ENCODE results near the gene DHX9. TPM values are rescaled to one million over a fixed set of nuclear protein-coding genes. Genes with fewer than 3 reads are reported as not detected.

DHX9 gene
- total and polyA plus RNA-seq, 2 of the 13 experiments (the other 11 are each of a cell fraction or from before 2014, with no cell fraction given) = 84.8 to 211 TPM

DNA sequence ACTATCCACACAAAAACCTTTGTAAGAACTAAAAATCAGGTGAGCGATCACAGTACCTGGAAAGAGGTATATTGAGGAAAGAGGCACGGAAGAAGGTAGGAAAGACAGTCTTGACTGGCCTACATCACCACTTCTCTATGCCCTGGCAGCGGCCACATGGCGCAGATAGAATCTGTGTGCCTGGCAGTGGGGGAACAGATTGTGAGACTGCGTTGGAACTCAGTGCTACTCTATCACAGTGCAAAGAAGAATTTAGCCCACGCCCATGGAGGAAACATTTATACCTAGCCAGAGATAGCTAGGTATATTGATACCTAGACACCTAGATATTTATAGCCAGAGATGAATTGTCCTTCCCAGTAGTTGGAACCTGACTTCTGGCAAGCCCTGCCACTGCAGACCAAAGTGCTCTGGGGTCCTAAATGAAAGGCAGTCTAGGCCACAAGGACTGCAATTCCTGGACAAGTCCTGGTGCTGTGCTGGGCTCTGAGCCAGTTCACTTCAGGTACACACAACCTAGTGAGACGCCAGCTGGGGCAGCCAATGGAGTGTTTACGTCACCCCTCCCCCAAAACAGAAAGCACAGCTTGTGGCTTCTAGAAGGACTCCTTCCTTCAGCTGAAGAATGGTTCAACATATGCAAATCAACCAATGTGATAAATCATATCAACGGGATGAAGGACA, 51.9 kb downstream of the DHX9 start (continued):
- TF ChIP-seq, protein P1, sequence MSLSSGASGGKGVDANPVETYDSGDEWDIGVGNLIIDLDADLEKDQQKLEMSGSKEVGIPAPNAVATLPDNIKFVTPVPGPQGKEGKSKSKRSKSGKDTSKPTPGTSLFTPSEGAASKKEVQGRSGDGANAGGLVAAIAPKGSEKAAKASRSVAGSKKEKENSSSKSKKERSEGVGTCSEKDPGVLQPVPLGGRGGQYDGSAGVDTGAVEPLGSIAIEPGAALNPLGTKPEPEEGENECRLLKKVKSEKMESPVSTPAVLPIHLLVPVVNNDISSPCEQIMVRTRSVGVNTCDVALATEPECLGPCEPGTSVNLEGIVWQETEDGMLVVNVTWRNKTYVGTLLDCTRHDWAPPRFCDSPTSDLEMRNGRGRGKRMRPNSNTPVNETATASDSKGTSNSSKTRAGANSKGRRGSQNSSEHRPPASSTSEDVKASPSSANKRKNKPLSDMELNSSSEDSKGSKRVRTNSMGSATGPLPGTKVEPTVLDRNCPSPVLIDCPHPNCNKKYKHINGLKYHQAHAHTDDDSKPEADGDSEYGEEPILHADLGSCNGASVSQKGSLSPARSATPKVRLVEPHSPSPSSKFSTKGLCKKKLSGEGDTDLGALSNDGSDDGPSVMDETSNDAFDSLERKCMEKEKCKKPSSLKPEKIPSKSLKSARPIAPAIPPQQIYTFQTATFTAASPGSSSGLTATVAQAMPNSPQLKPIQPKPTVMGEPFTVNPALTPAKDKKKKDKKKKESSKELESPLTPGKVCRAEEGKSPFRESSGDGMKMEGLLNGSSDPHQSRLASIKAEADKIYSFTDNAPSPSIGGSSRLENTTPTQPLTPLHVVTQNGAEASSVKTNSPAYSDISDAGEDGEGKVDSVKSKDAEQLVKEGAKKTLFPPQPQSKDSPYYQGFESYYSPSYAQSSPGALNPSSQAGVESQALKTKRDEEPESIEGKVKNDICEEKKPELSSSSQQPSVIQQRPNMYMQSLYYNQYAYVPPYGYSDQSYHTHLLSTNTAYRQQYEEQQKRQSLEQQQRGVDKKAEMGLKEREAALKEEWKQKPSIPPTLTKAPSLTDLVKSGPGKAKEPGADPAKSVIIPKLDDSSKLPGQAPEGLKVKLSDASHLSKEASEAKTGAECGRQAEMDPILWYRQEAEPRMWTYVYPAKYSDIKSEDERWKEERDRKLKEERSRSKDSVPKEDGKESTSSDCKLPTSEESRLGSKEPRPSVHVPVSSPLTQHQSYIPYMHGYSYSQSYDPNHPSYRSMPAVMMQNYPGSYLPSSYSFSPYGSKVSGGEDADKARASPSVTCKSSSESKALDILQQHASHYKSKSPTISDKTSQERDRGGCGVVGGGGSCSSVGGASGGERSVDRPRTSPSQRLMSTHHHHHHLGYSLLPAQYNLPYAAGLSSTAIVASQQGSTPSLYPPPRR (CRISPR knock-in tag; IDR thresholded peaks at IDR 0.05; ENCODE audit: borderline replicate concordance) = no peak
- TF ChIP-seq ZNF292 (CRISPR knock-in tag; IDR thresholded peaks at IDR 0.05; ENCODE audit: borderline replicate concordance, low read depth) (no peak), ZNF207 (IDR thresholded peaks at IDR 0.05; ENCODE audit: borderline replicate concordance) (no peak)

DNA sequence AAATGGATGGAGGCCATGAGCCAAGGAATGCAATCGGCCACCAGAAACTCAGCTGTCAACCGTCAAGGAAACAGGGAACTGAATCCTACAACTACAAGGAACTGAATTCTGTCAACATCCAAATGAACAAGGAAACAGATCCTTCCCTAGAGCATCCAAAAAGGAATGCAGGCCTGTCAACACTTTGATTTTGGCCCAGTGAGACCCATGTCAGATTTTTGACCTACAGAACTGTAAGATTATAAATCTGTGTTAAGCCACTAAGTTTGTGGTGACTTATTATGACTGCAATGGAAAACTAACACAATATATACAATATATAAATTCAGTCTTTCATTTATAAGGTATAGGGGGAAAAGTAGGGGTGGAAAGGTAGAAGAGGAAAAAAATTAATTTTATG, 58.5 kb downstream of the DHX9 start:
- in situ Hi-C loops (cut with HindIII; ENCODE audit: extremely low pct_ligation_motif_present, low pct_unique_long_range_greater_than_20kb) = no loop called here
- BruUV-seq (replicated peaks) = no TSS peak
- Histone ChIP-seq H3K36me3 (replicated peaks in 1 of 2; ENCODE audit: control insufficient read depth in 1 of 2, insufficient read depth in 2 of 2, low read length in 2 of 2) (no peaks in the 10 kb centered on the region), H3K27me3 (ENCODE audit: control insufficient read depth in 1 of 2, insufficient read depth in 2 of 2, low read length in 2 of 2) (no peaks in the 10 kb centered on the region), H3K4me2 (ENCODE audit: low read depth, low read length) (no peak overlapping the region), H3K4me3 (replicated peaks in 1 of 3; ENCODE audit: insufficient read depth in 1 of 3, low read depth in 2 of 3, low read length in 3 of 3) (no peak overlapping the region), H3K27ac (ENCODE audit: extremely low read length, insufficient read depth, low read length) (no peak overlapping the region), H3K9ac (ENCODE audit: insufficient read depth, low read depth, low read length) (no peak overlapping the region), H3K4me1 (ENCODE audit: insufficient read depth, low read length) (peaks cover 9% of the 10 kb centered on the region), H4K20me1 (ENCODE audit: insufficient read depth, low read length) (no peaks in the 10 kb centered on the region), H2AFZ (ENCODE audit: low read length) (no peak overlapping the region), H3K79me2 (ENCODE audit: insufficient read depth, low read length) (no peaks in the 10 kb centered on the region), H3K9me3 (ENCODE audit: low read length) (no peaks in the 10 kb centered on the region)
- FAIRE-seq = no peak
- POLR2A ChIA-PET = no interaction called here
- 29% methylated on average over 2 of the region's 2 CpGs for WGBS (ENCODE audit: low lambda C conversion rate)
- ATAC-seq = no peak
- DNase-seq (ENCODE audit: low spot score) = no peak
- CTCF ChIA-PET (ENCODE audit: low intra/inter-chr PET ratio, low total read pairs) = no interaction called here
- intact Hi-C loops (cut with micrococcal nuclease; ENCODE audit: unreplicated experiment) = no loop called here
- TF ChIP-seq AGO1 (IDR thresholded peaks at IDR 0.05; ENCODE audit: low read depth, low read length, poor library complexity, severe bottlenecking) = no peak
- TF ChIP-seq ZNF749 (CRISPR knock-in tag; IDR thresholded peaks at IDR 0.05; ENCODE audit: borderline replicate concordance) = no peak
- no peak for TF ChIP-seq ZFP37 (CRISPR knock-in tag; IDR thresholded peaks at IDR 0.05; ENCODE audit: borderline replicate concordance)
- TF ChIP-seq ZNF792 (CRISPR knock-in tag; IDR thresholded peaks at IDR 0.05) = no peak
- TF ChIP-seq, protein P2, sequence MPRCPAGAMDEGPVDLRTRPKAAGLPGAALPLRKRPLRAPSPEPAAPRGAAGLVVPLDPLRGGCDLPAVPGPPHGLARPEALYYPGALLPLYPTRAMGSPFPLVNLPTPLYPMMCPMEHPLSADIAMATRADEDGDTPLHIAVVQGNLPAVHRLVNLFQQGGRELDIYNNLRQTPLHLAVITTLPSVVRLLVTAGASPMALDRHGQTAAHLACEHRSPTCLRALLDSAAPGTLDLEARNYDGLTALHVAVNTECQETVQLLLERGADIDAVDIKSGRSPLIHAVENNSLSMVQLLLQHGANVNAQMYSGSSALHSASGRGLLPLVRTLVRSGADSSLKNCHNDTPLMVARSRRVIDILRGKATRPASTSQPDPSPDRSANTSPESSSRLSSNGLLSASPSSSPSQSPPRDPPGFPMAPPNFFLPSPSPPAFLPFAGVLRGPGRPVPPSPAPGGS (CRISPR knock-in tag; IDR thresholded peaks at IDR 0.05) = no peak
- no peak for TF ChIP-seq HOXA9 (CRISPR knock-in tag; IDR thresholded peaks at IDR 0.05; ENCODE audit: borderline replicate concordance)
- no peak for TF ChIP-seq SMYD3 (CRISPR knock-in tag; IDR thresholded peaks at IDR 0.05)
- TF ChIP-seq, protein P3, sequence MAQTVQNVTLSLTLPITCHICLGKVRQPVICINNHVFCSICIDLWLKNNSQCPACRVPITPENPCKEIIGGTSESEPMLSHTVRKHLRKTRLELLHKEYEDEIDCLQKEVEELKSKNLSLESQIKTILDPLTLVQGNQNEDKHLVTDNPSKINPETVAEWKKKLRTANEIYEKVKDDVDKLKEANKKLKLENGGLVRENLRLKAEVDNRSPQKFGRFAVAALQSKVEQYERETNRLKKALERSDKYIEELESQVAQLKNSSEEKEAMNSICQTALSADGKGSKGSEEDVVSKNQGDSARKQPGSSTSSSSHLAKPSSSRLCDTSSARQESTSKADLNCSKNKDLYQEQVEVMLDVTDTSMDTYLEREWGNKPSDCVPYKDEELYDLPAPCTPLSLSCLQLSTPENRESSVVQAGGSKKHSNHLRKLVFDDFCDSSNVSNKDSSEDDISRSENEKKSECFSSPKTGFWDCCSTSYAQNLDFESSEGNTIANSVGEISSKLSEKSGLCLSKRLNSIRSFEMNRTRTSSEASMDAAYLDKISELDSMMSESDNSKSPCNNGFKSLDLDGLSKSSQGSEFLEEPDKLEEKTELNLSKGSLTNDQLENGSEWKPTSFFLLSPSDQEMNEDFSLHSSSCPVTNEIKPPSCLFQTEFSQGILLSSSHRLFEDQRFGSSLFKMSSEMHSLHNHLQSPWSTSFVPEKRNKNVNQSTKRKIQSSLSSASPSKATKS (CRISPR knock-in tag; IDR thresholded peaks at IDR 0.05) = no peak
- no peak for TF ChIP-seq ZNF567 (CRISPR knock-in tag; IDR thresholded peaks at IDR 0.05; ENCODE audit: borderline replicate concordance)
- no peak for TF ChIP-seq PAWR (CRISPR knock-in tag; IDR thresholded peaks at IDR 0.05; ENCODE audit: borderline replicate concordance)
- no peak for TF ChIP-seq SMARCE1 (IDR thresholded peaks at IDR 0.05; ENCODE audit: borderline replicate concordance)
- TF ChIP-seq SNAI1 (CRISPR knock-in tag; IDR thresholded peaks at IDR 0.05; ENCODE audit: borderline replicate concordance) = no peak
